Measurements from ENCODE around the gene ZMYND11.

Gene ZMYND11

DNA sequence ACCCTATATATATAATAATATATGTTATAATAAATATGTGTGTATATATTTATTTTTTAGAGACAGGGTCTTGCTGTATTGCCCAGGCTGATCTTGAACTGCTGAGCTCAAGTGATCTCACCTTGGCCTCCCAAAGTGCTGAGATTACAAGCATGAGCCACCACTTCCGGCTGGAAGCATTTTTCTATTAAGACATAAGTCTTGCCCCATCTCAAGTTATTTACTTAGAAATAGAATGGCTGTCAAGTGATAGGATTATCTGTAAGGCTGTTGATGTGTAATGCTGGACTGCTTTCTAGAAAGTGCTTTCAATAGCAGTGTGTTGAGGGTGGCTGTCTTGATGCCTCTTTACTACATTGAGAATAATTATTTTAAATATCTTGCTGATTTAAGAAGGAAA is 65.2 kb downstream of the ZMYND11 start:
- DNase-seq, result no peak

DNA sequence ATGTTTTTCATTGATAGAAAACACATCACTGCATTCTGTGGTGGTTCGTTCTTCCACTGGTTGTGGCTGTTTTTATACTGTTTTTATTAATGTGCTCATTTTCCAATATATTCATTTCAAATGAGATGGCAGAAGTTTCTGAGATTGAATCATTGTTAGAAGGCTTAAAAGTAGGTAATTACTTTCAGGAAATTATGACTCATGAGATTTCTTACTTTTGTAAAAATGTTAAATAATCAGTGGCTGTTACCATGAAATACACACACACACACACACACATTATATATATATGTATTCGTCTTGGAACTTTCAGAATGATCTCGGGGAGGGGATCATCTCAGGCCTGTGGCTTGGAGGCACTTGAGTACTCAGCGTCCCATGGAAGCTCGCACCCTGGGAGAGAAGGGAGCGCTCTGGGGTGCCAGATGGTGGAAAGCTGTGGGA is 66.1 kb downstream of the ZMYND11 start:
- no peak for DNase-seq

DNA sequence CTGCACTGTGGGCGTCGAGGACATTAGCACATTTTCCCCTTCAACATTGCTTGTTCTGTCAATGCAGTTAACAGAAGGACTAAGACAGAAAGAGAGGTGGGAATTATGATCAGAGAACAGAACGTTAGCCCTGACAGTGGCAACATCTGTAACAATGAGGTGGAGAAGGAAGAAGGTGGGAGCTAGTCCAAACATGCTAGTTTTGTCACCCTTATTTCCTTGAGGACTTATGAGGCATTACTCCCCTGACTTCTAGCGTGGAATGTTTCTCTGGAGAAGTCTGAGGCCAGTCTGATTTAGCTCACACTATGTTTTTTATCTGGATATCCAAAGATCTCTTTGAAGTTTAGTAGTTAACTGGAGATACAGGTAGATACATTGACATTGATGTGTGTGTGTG is 73.4 kb downstream of the ZMYND11 start:
- DNase-seq, result no peak

DNA sequence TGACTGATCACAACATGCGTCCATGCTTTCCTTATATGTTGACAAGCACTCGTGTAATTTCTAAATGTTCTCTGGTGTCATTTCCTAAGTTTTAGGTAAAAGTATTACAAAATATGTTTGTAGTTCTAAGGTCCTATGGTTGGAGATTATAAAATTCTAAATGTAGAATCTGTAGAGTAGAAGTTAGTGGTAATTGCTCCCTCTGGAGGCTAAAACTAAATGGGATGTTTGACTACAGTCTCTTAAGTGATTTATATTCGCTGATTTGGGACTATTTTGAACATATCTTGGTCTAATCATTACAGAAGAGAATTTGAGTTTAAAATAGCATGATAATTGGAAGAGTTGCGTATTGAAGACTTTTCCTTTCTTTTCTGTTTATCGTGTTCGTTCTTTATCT is 74.1 kb downstream of the ZMYND11 start:
- no peak for DNase-seq

DNA sequence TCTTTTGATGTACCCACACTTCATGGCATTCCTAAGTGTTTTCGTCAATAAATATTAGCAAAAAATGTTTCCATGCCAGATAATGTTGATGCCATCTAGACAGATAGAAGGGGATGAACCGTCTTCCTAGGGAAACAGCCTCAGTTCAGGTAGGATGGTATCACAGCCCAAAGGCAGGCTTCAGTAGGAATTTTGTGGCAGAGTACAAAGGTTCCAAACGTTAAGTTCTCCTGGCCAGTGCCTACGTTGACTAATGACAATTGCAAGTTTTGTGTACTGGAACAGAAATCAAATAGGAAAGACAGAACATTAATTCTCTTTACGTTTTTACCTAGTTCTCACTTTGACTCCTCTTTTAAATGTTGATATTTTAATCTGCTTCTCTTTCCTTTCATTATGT is 75.0 kb downstream of the ZMYND11 start:
- no peak for DNase-seq

DNA sequence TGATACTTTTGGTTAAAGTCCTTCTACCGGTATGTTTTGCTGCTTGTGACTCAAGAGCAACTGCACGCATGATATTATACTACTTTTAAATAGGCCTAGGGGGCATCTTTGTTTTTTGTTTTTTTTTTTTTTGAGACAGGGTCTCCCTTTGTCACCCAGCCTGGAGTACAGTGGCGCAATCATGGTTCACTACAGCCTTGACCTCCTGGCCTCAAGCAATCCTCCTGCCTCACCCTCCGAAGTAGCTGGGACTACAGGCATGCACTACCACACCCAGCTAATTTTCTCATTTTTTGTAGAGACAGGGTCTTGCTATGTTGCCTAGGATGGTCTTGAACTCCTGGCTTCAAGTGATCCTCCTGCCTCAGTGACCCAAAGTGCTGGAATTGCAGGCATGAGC is 80.2 kb downstream of the ZMYND11 start:
- no peak for DNase-seq

DNA sequence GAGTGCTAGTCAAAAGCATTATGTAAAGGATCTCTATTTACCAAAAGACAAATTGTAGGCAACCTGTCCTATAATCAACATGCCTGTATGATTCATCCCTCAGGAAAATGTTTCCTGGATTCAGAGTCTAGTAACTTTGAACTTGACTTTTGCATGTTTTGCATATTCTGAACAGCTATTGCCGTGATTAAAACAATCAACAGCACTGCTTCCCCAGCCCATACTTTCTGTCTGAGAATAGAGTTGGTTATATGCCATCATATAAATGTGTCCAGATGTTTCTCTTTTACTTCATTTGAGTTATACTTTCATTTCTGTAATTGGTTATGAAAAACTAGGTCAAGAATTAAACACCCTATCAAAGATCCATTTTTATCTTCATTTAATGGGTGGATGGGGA is 83.5 kb downstream of the ZMYND11 start:
- no peak for DNase-seq

DNA sequence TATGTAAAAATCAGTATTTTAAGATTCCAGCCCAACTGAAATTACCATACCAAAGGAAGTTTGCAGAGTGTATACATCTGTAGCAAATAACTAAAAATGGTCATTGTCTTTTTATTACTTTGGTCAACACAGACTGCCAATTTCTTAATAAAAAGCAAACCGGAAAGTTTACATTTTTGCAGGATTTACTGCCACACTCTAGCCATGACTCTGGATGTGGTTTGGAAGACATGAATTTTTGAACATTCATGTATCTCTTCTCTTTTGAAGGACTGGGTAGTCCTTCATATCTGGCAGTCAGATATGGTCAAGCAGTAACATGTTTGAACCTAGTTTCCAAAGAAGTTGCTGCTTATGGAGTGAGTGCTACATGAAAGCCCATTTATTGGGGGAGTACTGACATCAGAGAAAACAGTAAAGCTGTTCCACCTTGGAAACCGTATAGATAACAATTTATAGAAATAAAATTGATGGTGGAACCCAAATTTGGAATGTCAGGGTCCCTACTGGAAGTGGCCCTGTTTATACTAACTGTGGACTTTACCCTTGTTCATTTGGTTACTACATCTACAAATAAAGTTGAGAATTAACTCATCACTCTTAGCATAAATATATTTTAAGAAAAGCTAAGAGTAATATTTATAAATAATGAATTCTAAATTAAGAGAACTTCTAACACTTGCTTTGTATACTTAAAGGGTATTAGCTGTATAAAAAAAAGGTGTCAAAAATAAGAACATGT is 84.6 kb downstream of the ZMYND11 start:
- no peak for DNase-seq

DNA sequence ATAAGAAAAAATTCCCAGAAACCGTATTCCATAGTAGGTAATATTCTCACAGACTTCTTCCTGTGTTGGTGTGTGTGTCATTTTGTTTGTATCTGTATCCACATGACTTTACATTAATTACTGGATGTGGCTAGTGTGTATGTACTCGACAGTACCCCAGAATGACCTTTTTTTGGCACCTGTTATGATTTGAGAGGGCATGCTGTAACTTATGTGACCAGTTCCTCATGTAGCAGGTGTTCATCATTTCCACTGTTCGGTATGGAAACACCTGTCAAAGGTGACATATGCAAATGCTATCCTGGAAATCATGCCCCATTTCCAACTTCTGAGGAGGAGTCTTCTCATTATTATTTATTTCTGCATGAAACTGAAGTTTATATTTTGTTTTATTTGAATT is 89.3 kb downstream of the ZMYND11 start:
- no peak for DNase-seq

DNA sequence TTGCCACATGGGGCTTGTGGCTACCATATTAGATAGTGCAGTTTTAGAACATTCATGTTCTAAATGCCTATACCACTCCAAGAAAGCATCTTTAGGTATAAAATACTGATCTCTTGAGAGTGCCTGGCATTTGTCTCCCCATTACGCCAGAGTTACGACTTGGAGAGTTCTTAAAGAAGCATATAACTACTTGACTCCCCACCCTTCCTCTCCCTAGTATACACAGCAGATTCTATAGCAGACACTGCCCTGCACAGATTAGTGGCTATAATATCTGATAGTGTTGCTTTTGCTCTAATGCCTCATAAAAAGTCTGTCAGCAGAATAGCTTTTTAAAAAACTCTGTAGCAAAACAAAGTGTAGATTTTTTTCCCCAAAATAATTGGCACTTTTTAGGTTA is 90.8 kb downstream of the ZMYND11 start:
- no peak for DNase-seq

DNA sequence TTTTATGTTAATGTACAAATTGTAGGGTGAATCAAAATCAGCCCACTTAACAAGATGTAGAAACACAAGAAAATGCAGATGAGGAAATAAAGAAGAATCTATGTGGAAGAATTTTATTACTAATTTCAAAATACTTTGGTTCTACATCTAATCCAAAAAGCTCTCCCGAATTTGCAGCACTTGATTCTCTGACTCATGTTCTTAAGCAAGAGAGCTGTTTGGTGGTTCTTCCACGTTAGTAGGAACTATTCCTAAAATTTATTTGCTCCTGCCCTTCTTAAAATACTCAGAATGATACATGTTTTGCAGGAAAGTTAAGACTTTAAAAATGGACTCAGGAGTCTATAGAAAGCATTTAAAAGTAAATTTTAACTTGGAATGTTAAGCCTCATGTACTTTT is 91.8 kb downstream of the ZMYND11 start:
- no peak for DNase-seq

DNA sequence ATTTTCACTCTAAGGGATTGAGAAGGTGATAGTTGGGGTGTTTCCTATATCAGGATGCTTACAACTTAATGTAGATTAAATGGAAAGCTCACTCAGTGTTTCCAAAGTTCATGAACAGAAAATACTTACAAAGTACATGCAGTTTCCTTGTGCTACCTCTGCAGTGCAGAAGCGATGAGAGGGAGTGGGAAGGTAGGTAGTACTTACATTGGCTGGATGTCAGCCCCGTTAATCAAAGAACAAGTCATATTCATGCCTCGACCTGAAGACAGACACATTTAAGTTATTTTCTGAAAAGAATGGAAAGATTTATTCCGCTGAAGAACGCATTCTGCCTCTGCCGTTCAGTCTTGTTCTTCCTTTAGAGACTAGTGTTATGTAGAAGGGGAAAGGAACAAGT is 93.1 kb downstream of the ZMYND11 start:
- no peak for DNase-seq

DNA sequence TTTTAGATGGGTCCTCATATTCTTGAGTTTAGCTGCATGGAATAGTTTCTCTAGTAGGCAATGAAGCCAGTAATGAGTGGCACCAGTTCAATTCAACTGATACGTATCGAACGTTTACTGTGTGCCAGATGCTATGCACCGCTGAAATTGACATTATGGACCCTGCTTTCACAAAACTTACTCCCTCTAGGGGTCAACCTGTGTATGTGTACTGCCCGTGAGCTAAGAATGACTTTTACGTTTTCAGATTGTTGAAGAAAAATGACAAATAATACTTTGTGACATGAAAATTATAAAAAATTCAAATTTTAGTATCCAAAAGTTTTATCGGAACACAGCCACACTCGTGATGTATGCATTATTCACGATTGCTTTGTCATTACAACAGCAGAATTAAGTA is 95.5 kb downstream of the ZMYND11 start:
- no peak for DNase-seq

DNA sequence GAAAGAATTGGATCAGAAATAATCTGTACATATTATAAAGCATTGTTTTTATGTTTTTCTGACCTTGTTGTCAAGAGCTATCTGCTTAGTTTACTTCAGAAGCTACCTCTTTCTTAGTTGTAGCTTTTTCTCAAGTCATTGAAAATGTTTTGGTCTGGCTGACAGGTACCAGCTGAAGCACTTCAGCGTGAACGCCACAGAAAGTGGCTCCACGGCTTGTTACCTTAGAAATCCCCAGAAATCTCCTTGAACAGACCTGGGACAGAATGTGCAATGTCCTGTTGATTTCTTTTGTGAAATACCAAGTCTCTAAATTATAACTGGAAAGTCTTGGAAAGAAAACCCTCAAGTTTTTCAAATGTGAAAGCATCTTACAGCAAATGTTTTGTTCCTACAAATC is 96.8 kb downstream of the ZMYND11 start:
- no peak for DNase-seq

DNA sequence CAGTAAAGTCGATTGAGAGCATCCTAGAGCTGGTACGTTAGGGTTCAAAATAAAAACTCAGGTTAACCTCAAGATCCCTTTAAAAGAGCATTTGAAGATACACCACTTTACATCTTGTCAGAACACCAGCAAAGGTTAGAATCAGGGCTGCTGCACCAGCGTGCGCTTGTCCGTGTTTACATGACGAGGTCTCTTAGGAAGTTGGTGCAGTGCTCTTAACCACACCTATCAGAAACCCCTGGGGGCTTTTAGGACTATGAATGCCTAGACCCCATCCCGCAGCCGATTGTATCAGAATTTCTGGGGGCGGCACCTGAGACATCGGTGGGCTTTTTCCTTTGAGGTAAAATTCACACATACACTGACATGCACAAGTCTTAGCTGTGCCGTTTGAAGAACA is 97.6 kb downstream of the ZMYND11 start:
- DNase-seq, result no peak

DNA sequence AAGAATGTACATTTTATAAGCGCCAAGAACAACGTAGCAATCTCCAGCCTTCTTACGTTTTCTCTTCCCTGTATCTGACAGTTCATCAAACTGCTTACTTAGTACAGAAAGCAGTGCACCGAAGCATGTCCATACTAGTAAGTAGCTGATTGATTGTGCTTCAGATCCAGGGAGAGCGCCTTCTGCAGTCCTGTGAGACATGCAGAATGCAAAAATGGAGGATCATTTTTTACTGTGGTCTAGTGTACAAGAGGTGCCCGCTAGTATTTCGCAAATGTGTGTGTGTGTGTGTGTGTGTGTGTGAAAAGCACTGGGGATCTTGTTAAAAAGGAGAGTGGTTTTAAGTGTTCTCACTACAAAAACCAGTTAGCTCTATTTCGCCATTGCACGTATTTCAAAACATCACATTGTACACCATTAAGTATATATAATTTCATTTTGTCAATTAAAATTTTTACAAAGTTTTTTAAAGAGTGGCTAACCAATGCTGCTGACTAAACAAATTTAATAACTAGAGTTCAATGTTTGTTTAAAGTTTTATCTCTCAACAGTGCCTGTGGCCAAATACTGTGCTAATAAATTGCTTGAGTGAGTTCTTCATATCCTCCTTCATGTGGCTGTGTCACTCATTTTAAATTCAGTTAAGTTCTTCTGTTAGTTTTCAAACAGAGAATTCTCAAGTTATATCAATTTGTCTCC is 99.6 kb downstream of the ZMYND11 start:
- no peak for DNase-seq

DNA sequence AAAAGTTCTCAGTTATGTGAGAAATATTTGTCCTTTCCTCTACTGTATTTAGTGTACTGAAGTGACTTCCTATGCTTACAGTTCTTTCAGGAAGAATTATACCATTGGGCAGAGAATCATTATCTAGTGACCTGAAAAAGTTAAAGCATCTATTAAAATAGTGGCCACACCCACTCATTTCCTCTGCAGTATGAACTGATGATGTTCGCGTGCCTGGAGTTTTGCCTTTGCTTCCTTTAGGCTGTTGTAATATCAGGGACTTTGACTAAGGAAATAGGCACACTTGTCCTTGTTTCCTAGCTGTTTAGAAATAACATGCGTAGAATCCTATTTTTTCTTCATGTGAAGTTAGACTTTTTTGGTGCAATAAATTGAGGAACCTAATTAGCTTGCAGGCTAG is 100.7 kb downstream of the ZMYND11 start:
- no peak for DNase-seq

DNA sequence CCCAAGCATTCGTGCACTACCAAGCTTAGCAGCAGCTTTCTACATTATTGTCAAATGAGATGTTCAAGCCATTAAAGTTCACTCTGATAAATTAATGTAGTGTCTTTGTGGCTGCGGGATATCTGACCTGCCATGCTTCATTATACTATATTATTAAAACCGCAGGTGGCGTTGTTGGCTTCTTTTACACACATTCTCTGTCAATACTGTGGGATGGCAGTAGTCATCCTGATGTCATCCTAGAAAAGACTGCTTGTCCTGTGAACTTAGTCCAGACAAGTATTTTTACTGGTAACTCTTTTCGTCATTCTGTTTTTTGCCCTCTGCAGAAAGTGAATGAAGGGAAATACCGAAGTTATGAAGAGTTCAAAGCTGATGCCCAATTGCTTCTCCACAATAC is 103.9 kb downstream of the ZMYND11 start:
- DNase-seq, result no peak

DNA sequence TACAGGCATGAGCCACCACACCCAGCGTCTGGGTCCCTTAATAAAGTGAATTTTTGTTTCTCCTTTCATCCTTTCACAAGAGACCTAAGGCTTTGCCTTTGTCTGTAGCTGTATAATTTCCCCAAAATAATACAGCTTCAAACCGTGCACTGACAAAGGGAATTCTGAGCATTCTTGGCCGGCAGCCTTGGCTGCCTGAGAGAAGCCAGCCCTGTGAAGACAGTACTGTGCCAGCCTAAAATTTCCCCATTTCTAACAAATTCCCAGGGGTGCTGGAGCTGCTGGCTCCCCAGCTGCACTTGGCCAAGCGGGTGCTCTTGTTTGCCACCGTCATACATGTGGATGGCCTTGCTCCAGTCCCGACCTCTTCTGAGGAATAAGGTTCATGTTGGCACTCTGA is 106.2 kb downstream of the ZMYND11 start:
- DNase-seq, result no peak

DNA sequence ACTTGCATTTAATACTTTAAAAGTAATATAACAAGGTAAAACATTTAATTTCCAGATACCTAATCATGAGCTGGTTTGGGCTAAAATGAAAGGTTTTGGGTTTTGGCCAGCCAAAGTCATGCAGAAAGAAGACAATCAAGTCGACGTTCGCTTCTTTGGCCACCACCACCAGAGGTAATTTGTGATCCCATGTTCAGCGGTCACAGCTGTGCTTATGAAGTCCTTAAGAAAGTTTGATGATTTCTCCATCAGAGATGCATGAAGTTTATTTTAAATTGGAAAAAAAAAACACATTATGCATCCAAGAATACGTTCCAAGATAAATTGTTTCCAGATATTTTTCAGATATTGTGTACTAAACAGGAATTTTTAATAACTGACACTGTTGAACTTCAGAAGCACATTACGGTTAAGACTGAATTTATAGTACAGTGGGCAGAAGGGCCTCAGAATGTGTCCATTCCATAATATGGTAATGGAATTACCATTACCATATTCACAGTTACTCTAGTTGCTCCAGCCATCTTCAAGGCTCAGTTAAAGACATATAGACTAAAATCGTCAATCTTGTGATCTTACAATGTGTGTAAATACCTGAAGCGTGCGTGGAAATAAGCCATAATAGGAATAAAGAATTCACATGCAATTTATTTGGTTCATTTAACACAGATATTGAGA is 106.8 kb downstream of the ZMYND11 start:
- no peak for DNase-seq

DNA sequence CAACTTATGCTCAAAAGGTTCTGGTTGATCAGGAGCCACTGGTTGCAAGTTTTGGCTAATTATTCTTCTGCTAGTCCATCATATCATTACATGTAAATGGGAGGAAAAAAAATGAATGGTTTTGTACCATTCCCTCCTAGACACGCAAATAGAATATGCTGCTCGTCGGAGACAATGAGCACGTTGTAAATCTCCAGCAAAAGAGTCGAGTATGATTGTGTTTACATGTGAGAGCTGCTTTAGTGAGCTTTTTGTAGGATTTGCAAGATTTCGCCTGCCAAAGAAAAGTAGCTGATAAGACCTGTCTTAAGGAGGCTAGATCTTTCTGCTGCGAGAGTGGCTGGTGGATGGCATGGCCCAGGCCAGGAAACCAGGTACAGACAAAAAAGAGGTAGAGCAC is 109.0 kb downstream of the ZMYND11 start:
- no peak for DNase-seq

DNA sequence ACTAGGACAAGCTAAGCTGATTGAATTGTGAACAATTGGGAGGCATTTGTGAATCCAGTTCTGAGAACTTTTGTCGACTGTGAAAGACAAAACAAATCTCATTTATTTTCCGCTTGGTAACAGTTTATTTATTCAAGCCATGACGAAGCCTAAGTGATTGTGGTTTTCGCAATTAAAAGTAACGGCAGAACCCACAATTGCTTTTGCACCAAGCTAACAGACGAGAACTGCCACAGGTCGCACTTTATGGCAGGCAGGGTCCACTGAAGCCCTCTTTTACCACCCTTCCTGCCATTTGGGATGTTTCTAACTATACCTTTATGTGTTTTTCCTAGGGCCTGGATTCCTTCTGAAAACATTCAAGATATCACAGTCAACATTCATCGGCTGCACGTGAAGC is 111.2 kb downstream of the ZMYND11 start:
- no peak for DNase-seq

DNA sequence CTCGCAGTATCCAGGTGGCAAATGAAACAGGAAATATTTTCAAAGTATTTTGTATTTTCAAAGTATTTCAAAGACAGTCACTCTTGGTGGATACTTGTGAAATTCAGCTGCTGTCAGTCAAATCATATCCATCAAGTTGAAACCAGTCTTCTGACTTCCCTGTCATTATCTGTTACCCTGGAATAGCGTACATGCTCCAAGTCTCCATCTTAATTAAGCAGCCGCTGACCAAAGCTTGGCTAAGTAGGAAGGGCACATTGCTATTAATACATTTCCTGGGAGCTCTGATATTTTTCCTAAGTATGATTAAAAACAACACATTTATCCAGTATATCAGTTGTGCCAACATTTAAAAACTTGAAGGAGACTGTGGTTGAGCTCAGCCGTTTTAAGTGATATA is 112.2 kb downstream of the ZMYND11 start:
- no peak for DNase-seq

DNA sequence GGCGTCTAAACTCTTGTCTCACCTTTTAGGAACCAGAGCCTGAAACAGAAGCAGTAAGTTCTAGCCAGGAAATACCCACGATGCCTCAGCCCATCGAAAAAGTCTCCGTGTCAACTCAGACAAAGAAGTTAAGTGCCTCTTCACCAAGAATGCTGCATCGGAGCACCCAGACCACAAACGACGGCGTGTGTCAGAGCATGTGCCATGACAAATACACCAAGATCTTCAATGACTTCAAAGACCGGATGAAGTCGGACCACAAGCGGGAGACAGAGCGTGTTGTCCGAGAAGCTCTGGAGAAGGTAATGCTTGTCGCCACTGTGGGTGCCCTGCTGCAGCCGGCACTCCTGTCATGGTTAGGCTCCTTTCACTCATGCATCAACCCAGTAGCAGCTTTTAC is 113.1 kb downstream of the ZMYND11 start:
- DNase-seq, result no peak
